C4-2B (cell line): ENCODE measurements around the gene HNRNPU.

ENCODE experiments used
- H3K27ac ChIP-seq: fragments of 450-650 bp; 2 replicates; pipeline ENCODE4 v1.5.1; 2017
- ZFX ChIP-seq: fragments of 450-650 bp; IDR thresholded peaks from 2 replicates; pipeline ENCODE4 v1.6.1; 2017
- TF ChIP-seq, protein P1 (sequence below): fragments of 450-650 bp; conservative IDR thresholded peaks from 2 replicates; pipeline ENCODE4 v1.5.1; 2017; ENCODE audit warnings: mild to moderate bottlenecking

HNRNPU gene

DNA sequence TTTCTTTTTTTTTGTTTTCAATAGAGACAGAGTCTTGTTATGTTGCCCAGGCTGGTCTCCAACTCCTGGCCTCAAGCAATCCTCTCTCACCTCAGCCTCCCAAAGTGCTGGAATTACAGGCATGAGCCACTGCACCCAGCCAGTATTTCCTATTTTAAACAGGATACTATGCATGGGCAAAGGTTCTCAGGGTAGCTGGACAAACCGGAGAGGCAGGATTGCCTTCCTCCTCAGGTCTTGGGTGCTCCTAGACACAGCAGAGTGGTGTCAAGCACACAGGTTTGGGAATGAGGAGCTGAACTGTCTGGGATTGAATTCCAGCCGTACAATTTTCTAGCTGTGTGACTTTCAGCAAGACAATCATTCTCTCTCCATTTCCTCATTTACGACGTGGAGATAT lies 22.9 kb upstream of the HNRNPU start:
- TF ChIP-seq, protein P1, sequence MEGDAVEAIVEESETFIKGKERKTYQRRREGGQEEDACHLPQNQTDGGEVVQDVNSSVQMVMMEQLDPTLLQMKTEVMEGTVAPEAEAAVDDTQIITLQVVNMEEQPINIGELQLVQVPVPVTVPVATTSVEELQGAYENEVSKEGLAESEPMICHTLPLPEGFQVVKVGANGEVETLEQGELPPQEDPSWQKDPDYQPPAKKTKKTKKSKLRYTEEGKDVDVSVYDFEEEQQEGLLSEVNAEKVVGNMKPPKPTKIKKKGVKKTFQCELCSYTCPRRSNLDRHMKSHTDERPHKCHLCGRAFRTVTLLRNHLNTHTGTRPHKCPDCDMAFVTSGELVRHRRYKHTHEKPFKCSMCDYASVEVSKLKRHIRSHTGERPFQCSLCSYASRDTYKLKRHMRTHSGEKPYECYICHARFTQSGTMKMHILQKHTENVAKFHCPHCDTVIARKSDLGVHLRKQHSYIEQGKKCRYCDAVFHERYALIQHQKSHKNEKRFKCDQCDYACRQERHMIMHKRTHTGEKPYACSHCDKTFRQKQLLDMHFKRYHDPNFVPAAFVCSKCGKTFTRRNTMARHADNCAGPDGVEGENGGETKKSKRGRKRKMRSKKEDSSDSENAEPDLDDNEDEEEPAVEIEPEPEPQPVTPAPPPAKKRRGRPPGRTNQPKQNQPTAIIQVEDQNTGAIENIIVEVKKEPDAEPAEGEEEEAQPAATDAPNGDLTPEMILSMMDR = no peak
- TF ChIP-seq ZFX = no peak
- peak overlapping the region; percentile 42 for H3K27ac ChIP-seq

DNA sequence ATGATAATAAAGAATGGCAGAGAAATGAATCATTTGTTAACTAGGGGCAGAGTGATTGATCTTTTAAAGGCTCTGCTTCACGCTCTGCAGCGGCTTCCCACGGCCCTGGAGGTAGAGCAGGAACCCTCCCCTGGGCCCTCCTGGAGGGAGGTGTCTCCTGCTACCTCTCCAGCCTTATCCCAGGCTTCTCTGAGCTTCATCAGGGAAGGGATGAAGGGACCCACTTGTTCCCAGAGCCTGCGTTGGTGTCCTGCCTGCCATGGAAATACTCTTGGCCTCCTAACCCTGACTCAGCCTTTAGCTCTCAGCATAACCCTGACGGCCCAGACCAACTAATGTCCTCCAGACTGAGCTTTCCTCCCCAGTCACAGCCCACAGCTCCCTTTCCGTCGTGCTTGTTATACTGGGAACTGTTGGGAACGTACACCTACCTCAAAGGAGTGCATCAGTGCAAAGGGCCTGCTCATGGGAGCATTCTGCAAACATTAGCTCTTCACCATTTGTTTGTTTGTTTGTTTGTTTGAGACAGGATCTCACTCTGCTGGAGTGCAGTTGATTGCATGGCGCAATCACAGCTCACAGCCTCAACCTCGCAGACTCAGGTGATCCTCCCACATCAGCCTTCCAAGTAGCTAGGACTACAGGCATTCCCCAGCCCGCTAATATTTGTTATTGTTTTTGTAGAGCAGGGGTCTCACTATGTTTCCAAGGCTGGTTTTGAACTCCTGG lies 17.4 kb upstream of the HNRNPU start:
- no peak for TF ChIP-seq ZFX
- TF ChIP-seq, protein P1 = no peak
- H3K27ac ChIP-seq = no peak overlapping the region

DNA sequence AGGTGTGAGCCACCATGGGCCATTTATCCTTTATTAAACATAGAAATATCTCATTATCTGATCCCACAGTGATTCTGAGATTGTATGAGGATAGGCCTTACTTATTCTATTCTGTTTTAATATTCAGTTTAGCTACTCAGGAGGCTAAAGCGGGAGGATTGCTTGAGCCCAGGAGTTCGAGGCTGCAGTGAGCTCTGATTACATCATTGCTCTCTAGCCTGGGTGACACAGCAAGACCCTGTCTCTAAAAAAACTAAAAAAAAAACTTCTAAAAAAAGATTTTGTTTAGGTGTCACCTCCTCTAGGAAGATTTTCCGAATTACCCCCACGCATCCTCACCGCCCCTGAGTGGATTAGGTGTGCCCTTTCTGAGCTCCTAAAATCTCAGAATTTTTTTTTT lies 14.3 kb upstream of the HNRNPU start:
- TF ChIP-seq ZFX = no peak
- TF ChIP-seq, protein P1 = no peak

DNA sequence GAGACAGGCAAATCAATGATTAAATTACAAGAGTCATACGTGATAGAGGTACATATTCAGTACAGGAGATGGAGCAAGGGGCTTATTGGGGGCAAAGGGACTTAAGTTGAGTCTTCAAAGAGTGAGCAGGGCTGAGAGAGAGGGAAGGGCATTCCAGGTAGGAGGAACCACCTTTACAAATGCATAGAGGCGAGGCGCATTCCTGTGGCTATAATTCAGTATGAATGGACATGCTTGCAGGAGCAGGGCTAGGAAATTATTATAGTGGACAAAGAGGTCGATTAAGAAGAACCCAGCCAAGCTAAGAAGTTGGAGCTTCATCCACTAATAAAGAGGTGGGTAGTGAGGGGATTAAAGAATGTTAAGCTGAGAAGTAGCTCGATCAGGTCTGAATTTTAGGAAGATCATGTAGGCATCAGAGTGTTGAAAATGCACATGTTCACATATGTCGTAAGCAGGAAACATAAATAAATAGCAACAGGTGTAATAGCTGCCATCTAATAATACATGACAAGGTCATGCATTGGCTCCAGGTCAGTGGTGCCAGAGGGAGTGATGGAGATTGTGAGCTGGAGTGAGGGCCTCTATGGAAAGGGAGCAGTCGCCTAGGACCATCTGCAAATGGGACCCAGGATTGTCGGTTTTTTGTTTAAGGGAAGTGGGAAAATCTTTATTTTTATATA lies 12.0 kb upstream of the HNRNPU start:
- TF ChIP-seq, protein P1 = no peak
- no peak for TF ChIP-seq ZFX
- no peak overlapping the region for H3K27ac ChIP-seq

More for the DNA sequence above, 14.3 kb upstream of the HNRNPU start:
- no peak overlapping the region for H3K27ac ChIP-seq

DNA sequence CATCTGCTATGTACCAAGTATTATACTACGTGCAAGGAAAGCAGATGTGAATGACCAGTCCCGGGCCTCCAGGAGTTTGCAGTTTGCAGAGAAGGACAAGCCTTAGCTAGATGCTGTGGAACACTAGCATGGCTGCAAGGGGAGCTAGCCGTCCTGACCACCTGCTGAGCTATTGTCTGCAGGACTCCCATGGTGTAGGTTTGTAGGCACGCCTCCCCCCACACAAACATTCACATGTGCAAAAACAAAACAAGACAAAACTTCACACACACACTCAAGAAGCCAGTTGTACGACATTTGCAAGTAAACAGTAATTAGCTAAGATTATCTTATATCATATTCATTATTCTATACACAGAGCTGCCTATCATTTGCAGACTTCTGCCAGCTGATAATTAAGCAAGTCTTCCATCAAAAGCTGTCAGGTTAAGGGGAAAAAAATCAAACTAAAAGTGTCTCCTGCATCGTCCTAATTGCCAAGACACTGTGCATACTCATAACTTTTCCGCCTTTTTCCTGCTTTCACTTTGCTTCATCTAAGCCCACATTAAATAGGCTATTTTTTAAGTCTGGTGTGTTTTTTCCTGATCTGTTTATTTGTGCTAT lies 10.7 kb upstream of the HNRNPU start:
- TF ChIP-seq ZFX = no peak
- TF ChIP-seq, protein P1 = no peak
- H3K27ac ChIP-seq = no peak overlapping the region

DNA sequence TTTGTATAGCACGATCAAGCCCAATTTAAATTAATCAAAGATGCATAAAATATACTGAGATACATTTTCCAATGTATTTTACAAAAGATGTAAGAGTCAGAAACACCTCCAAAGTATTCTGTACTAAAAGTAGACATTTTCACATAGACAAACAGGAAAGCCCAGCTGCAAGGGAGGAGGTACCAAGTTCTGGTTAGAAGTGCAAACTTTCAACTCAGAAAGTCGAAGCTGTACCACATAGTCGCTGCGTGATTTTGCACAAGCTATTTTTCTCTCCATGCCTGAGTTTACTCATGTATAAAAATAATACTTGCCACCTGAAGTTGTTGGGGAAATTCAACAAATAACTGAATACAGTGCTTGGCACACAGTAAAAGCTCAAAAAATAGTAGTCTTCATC lies 5.6 kb upstream of the HNRNPU start:
- TF ChIP-seq, protein P1 = no peak
- TF ChIP-seq ZFX = no peak

DNA sequence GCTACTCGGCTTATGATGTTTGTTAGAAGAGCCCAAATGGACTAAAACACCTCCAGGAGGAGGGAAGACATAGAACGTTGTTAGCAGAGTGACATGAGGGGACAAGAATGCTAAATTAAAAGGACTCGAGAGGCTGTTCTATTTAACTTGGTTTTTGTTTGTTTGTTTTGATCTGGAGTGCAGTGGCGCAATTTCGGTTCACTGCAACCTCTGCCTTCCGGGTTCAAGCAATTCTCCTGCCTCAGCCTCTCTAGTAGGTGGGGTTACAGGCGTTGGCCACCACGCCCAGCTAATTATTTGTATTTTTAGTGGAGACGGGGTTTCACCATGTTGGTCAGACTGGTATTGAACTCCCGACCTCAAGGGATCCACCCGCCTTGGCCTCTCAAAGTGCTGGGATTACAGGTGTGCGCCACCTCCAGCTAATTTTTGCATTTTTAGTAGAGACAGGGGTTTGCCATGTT lies 5.1 kb upstream of the HNRNPU start:
- H3K27ac ChIP-seq = no peak overlapping the region
- TF ChIP-seq ZFX = no peak
- TF ChIP-seq, protein P1 = no peak

More for the DNA sequence above, 5.6 kb upstream of the HNRNPU start:
- H3K27ac ChIP-seq = no peak overlapping the region
